Fibroblast of lung (primary cell): ENCODE data around the gene LRRC18.

Experiments
- CTCF ChIP-seq, 2 donors: IDR thresholded peaks in 1 of 2; conservative IDR thresholded peaks in 1 of 2; 1 replicate in 1 of 2; 2 replicates in 1 of 2; pipeline ENCODE4 v1.5.1; 2011 to 2012; ENCODE audit warnings: low read length in 2 of 2, control low read depth in 1 of 2, inconsistent platforms in 1 of 2, low read depth in 1 of 2, mild to moderate bottlenecking in 1 of 2
- EZH2 ChIP-seq: IDR thresholded peaks from 2 replicates; pipeline ENCODE4 v1.5.1; 2012; ENCODE audit warnings: low read length, control low read depth, mild to moderate bottlenecking; ENCODE audit errors: missing control alignments

GRCh38 chr10:48905311-48905710 lies 34.3 kb downstream of the LRRC18 start:
- TF ChIP-seq CTCF (conservative IDR thresholded peaks at IDR 0.05 in 1 of 2, IDR thresholded peaks at IDR 0.05 in 1 of 2; ENCODE audit: low read depth in 1 of 2, low read length in 2 of 2): no peak
- TF ChIP-seq EZH2: no peak
